B cell (primary cell): ENCODE results near the gene DGCR2. TPM values are rescaled to one million over a fixed set of nuclear protein-coding genes. Genes with fewer than 3 reads are reported as not detected.
"Not testable (repeated sequence)": the region's sequence is repeated elsewhere in the genome, so short reads cannot be mapped to it uniquely, and the experiment has no call there.

Source experiments
- ATAC-seq: fragments of 200-7000 bp; cut with Tn5 transposase; one replicate; pipeline ENCODE4 v1.10.0; 2021; ENCODE audit warnings: low read depth, mild to moderate bottlenecking, moderate number of reproducible peaks, moderate library complexity
- CTCF ChIA-PET: fragments of 350-600 bp; sonication (Branson Sonifier 250); formaldehyde crosslinking; loops from one replicate; lab custom pipeline; 2021; ENCODE audit warnings: antibody characterized with exemption, inconsistent platforms; lab: Charles Lee
- POLR2A ChIA-PET: fragments of 350-600 bp; sonication (Branson Sonifier 250); formaldehyde crosslinking; loops from one replicate; lab custom pipeline; 2021; ENCODE audit warnings: antibody characterized with exemption; lab: Charles Lee
- DNase-seq: peaks from one replicate; pipeline ENCODE4 v3.0.0; 2013
- H2AFZ ChIP-seq: 2 replicates; pipeline ENCODE4 v1.6.1; 2012; ENCODE audit warnings: mild to moderate bottlenecking, low read depth, low read length; ENCODE audit not compliant: insufficient read depth, poor library complexity, severe bottlenecking
- H3K27ac ChIP-seq, 2 donors: 1 replicate in 1 of 2; 2 replicates in 1 of 2; pipeline ENCODE4 v1.5.1; 2012 to 2013; ENCODE audit warnings: low read length in 2 of 2, mild to moderate bottlenecking in 2 of 2, moderate library complexity in 1 of 2
- H3K27me3 ChIP-seq, 4 experiments: fragments of 200-600 bp in 1 of 4; sonication (generic) in 1 of 4; replicated peaks in 1 of 4; 1 replicate in 2 of 4; 2 replicates in 2 of 4; pipeline versions ENCODE4 v1.6.1 to v1.7.0; 2013 to 2016; ENCODE audit warnings: low read length in 3 of 4, mild to moderate bottlenecking in 2 of 4, mixed read lengths in 1 of 4, moderate library complexity in 1 of 4; ENCODE audit not compliant: insufficient read depth in 4 of 4, control insufficient read depth in 3 of 4; ENCODE audit errors: control extremely low read depth in 1 of 4
- H3K36me3 ChIP-seq, 2 experiments: replicated peaks in 1 of 2; 1 replicate in 1 of 2; 2 replicates in 1 of 2; pipeline versions ENCODE4 v1.6.1 to v1.7.1; 2013; ENCODE audit warnings: low read length in 1 of 2; ENCODE audit not compliant: insufficient read depth in 2 of 2, control insufficient read depth in 1 of 2; ENCODE audit errors: control extremely low read depth in 1 of 2, extremely low read depth in 1 of 2
- H3K4me1 ChIP-seq, 2 donors: fragments of 200-600 bp in 1 of 2; sonication (generic) in 1 of 2; 1 replicate in 1 of 2; 2 replicates in 1 of 2; pipeline versions ENCODE4 v1.5.1 to v1.6.1; 2013 to 2017; ENCODE audit warnings: low read length in 2 of 2; ENCODE audit not compliant: control insufficient read depth in 2 of 2, insufficient read depth in 2 of 2
- H3K4me2 ChIP-seq: replicated peaks from 2 replicates; pipeline ENCODE3; 2012; ENCODE audit warnings: mild to moderate bottlenecking, low read depth, low read length; ENCODE audit not compliant: poor library complexity, severe bottlenecking
- H3K4me3 ChIP-seq, 5 experiments: fragments of 200-600 bp in 1 of 5; sonication (generic) in 1 of 5; 1 replicate in 3 of 5; 2 replicates in 2 of 5; pipeline versions ENCODE4 v1.5.1 to v1.7.0; 2011 to 2016; ENCODE audit warnings: low read length in 4 of 5, mild to moderate bottlenecking in 4 of 5, low read depth in 2 of 5, control low read depth in 1 of 5, moderate library complexity in 1 of 5; ENCODE audit not compliant: insufficient read depth in 1 of 5; ENCODE audit errors: control extremely low read depth in 1 of 5, extremely low read depth in 1 of 5
- H3K79me2 ChIP-seq: fragments of 200-600 bp; sonication (generic); one replicate; pipeline ENCODE4 v1.6.0; 2016; ENCODE audit warnings: low read length; ENCODE audit not compliant: control insufficient read depth, insufficient read depth
- H3K9ac ChIP-seq: fragments of 200-600 bp; sonication (generic); 2 replicates; pipeline ENCODE4 v1.6.1; 2017; ENCODE audit warnings: mild to moderate bottlenecking, low read length, moderate library complexity
- H3K9me3 ChIP-seq, 3 donors: one replicate each; pipeline versions ENCODE4 v1.6.1 to v1.7.1; 2013; ENCODE audit warnings: low read length in 2 of 3; ENCODE audit not compliant: control insufficient read depth in 2 of 3, insufficient read depth in 1 of 3; ENCODE audit errors: control extremely low read depth in 1 of 3
- H4K20me1 ChIP-seq: 2 replicates; pipeline ENCODE4 v1.6.0; 2012; ENCODE audit warnings: mild to moderate bottlenecking, low read length; ENCODE audit not compliant: insufficient read depth, control insufficient read depth, poor library complexity, severe bottlenecking
- H3K27ac Mint-ChIP-seq: one replicate; pipeline ENCODE4 v1.8.0; 2021; ENCODE audit warnings: mixed read lengths
- H3K27me3 Mint-ChIP-seq: one replicate; pipeline ENCODE4 v1.8.0; 2021; ENCODE audit warnings: mixed read lengths
- H3K4me1 Mint-ChIP-seq: one replicate; pipeline ENCODE4 v1.8.0; 2021; ENCODE audit warnings: mixed read lengths
- H3K4me3 Mint-ChIP-seq: one replicate; pipeline ENCODE4 v1.8.0; 2021; ENCODE audit warnings: mixed read lengths
- H3K9me3 Mint-ChIP-seq: one replicate; pipeline ENCODE4 v1.8.0; 2022; ENCODE audit warnings: mixed read lengths; ENCODE audit not compliant: insufficient read depth
- EZH2 ChIP-seq: IDR thresholded peaks from 2 replicates; pipeline ENCODE4 v1.6.1; 2012; ENCODE audit warnings: borderline replicate concordance, low read depth, mild to moderate bottlenecking, moderate library complexity, low read length; ENCODE audit not compliant: insufficient read depth, poor library complexity, severe bottlenecking
- WGBS: methylation state at CpG from one replicate; pipeline ENCODE4 v1.1.5; 2013; ENCODE audit warnings: missing lambda C conversion rate; ENCODE audit not compliant: insufficient coverage; 5-methylcytosine and 5-hydroxymethylcytosine counted together
- intact Hi-C: fragments of 100-400 bp; cut with micrococcal nuclease; formaldehyde crosslinking; loops from one replicate; pipeline ENCODE4 v1.10.0; 2022
- polyA plus RNA-seq: library from polyadenylated mRNA; depleted of rRNA; stranded (reverse); fragments of >200 nt; gene quantifications from 2 replicates; pipeline ENCODE4 v1.2.3, GENCODE V29; 2012
- total RNA-seq, 2 donors: library from RNA; stranded (reverse); fragments of 120-200 nt in 1 of 2; gene quantifications; 1 replicate in 1 of 2; 2 replicates in 1 of 2; pipeline versions ENCODE4 v1.2.3 to v1.2.4, GENCODE V29; 2013 to 2022
- TF ChIP-seq, protein P1 (sequence below): fragments of 200-600 bp; IDR thresholded peaks from one replicate; pipeline ENCODE4 v1.8.0; 2022; ENCODE audit warnings: antibody characterized with exemption, mild to moderate bottlenecking

DGCR2 gene
- total and polyA plus RNA-seq, 2 donors (not counting 1 experiment from before 2014, with no cell fraction given) = 28.8 to 49.5 TPM

DNA sequence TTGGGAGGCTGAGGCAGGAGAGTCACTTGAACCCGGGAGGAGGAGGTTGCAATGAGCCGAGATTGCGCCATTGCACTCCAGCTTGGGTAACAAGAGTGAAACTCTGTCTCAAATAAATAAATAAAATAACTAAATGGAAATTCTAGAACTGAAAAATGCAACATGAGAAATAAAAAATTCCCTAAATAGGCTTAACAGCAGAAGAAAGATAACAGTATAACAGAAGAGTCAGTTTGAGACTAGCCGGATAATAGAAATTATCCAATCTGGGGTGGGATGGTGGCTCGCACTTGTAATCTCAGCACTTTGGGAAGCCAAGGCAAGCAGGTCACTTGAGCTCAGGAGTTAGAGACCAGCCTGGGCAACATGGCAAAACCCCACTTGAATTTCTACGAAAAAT, 42.2 kb upstream of the DGCR2 start:
- peaks cover 6% of the 10 kb centered on the region for H3K4me1 Mint-ChIP-seq
- Histone ChIP-seq H3K4me3 (no peak overlapping the region), H3K79me2 (no peaks in the 10 kb centered on the region), H3K27ac (no peak overlapping the region), H3K4me2 (no peak overlapping the region), H3K27me3 (peaks cover 0 to 31% (median 18%) of the 10 kb centered on the region in 4 experiments), H3K4me1 (peaks cover 5 to 13% of the 10 kb centered on the region in 2 donors), H3K9ac (no peak overlapping the region), H4K20me1 (no peaks in the 10 kb centered on the region), H2AFZ (no peak overlapping the region), H3K36me3 (no peaks in the 10 kb centered on the region), H3K9me3 (peaks cover 0 to 17% (median 3%) of the 10 kb centered on the region in 3 donors)
- H3K27ac Mint-ChIP-seq = no peak overlapping the region
- ATAC-seq (no peak), DNase-seq (no peak)
- WGBS = 100% methylated on average over 3 of the region's 6 CpGs
- POLR2A ChIA-PET = no interaction called here
- H3K9me3 Mint-ChIP-seq = peaks cover 2% of the 10 kb centered on the region
- intact Hi-C loops = no loop called here
- CTCF ChIA-PET = no interaction called here
- no peak overlapping the region for H3K4me3 Mint-ChIP-seq
- peaks cover 35% of the 10 kb centered on the region for H3K27me3 Mint-ChIP-seq
- TF ChIP-seq, protein P1, sequence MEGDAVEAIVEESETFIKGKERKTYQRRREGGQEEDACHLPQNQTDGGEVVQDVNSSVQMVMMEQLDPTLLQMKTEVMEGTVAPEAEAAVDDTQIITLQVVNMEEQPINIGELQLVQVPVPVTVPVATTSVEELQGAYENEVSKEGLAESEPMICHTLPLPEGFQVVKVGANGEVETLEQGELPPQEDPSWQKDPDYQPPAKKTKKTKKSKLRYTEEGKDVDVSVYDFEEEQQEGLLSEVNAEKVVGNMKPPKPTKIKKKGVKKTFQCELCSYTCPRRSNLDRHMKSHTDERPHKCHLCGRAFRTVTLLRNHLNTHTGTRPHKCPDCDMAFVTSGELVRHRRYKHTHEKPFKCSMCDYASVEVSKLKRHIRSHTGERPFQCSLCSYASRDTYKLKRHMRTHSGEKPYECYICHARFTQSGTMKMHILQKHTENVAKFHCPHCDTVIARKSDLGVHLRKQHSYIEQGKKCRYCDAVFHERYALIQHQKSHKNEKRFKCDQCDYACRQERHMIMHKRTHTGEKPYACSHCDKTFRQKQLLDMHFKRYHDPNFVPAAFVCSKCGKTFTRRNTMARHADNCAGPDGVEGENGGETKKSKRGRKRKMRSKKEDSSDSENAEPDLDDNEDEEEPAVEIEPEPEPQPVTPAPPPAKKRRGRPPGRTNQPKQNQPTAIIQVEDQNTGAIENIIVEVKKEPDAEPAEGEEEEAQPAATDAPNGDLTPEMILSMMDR = no peak
- TF ChIP-seq EZH2 = no peak

DNA sequence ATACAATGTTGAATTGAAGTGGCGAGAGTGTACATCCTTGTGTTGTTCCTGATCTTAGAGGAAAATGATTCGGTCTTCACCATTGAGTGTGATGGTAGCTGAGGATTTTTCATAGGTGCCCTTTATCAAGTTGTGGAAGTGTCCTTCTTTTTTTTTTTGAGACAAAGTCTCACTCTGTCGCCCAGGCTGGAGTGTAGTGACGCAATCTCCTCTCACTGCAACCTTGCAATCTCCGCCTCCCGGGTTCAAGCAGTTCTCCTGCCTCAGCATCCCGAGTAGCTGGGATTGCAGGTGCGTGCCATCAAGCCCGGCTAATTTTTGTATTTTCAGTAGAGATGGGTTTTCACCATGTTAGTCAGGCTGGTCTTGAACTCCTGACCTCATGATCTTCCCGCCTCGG, 36.4 kb upstream of the DGCR2 start:
- H3K27ac ChIP-seq, ATAC-seq, H3K4me1 ChIP-seq, H2AFZ ChIP-seq, intact Hi-C loops, H3K4me3 ChIP-seq, H3K9me3 ChIP-seq, H3K27ac Mint-ChIP-seq, DNase-seq, H3K27me3 ChIP-seq, POLR2A ChIA-PET, H3K36me3 ChIP-seq, H3K4me3 Mint-ChIP-seq, CTCF ChIA-PET, H3K4me2 ChIP-seq, H3K9me3 Mint-ChIP-seq, H3K79me2 ChIP-seq, H3K9ac ChIP-seq, H3K4me1 Mint-ChIP-seq, H4K20me1 ChIP-seq: not testable (repeated sequence)
- H3K27me3 Mint-ChIP-seq = peaks cover 23% of the 10 kb centered on the region
- WGBS = 91% methylated on average over 9 of the region's 11 CpGs

DNA sequence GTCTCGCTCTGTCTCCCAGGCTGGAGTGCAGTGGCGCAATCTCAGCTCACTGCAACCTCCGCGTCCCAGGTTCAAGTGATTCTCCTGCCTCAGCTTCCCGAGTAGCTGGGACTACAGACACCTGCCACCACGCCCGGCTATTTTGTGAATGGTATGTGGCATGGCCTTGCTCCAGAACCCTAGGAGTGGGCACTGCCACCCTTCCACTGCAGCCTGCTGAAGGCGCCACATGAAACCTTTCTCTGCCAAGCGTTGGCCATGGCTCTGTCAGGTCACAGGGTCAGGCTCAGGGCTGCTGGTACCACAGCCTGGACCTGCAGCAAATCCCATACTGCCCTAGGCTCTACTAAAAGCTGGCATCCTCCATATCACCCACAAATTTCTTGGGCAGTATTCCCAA, 33.9 kb upstream of the DGCR2 start:
- H3K4me2 ChIP-seq, H2AFZ ChIP-seq, H3K79me2 ChIP-seq, H3K27ac ChIP-seq, H3K27ac Mint-ChIP-seq, H3K4me3 Mint-ChIP-seq, H3K36me3 ChIP-seq, H3K4me3 ChIP-seq, H3K4me1 ChIP-seq, H3K9me3 ChIP-seq, DNase-seq, H3K9ac ChIP-seq, CTCF ChIA-PET, H3K4me1 Mint-ChIP-seq, POLR2A ChIA-PET, H4K20me1 ChIP-seq, ATAC-seq, intact Hi-C loops, H3K9me3 Mint-ChIP-seq: not testable (repeated sequence)
- peaks cover 0 to 26% (median 10%) of the 10 kb centered on the region in 4 experiments for H3K27me3 ChIP-seq
- 98% methylated on average over 8 of the region's 9 CpGs for WGBS
- peaks cover 41% of the 10 kb centered on the region for H3K27me3 Mint-ChIP-seq
